HG03103 (cell line): Measurements from ENCODE around the gene SETD6.
"Not testable (repeated sequence)": the region's sequence is repeated elsewhere in the genome, so short reads cannot be mapped to it uniquely, and the experiment has no call there.

ENCODE experiments used
- ATAC-seq: cut with Tn5 transposase; IDR thresholded peaks from one replicate; pipeline ENCODE4 v1.9.1; 2021; ENCODE audit warnings: low read depth; ENCODE audit not compliant: unreplicated experiment

SETD6 gene

GRCh38 chr16:58535100-58535499, 19.8 kb downstream of the SETD6 start:
- ATAC-seq = no peak

- ATAC-seq = no peak
Measured at GRCh38 chr16:58536278-58536677, 21.0 kb downstream of the SETD6 start.

- ATAC-seq = no peak
Measured at GRCh38 chr16:58537124-58537906, 22.0 kb downstream of the SETD6 start.

GRCh38 chr16:58541711-58542110, 26.4 kb downstream of the SETD6 start:
- no peak for ATAC-seq

GRCh38 chr16:58542291-58542690, 27.0 kb downstream of the SETD6 start:
- ATAC-seq = no peak

GRCh38 chr16:58543685-58544084, 28.4 kb downstream of the SETD6 start:
- no peak for ATAC-seq

GRCh38 chr16:58548378-58548777, 33.1 kb downstream of the SETD6 start:
- ATAC-seq = no peak

GRCh38 chr16:58551496-58551895, 36.2 kb downstream of the SETD6 start:
- ATAC-seq = no peak

GRCh38 chr16:58556678-58557077, 41.4 kb downstream of the SETD6 start:
- no peak for ATAC-seq

GRCh38 chr16:58563235-58563634, 47.9 kb downstream of the SETD6 start:
- no peak for ATAC-seq

- ATAC-seq = no peak
Measured at GRCh38 chr16:58563775-58564174, 48.5 kb downstream of the SETD6 start.

- ATAC-seq = not testable (repeated sequence)
Measured at GRCh38 chr16:58565697-58566096, 50.4 kb downstream of the SETD6 start.
